Measurements from ENCODE around the gene CLCN2. TPM values are rescaled to one million over a fixed set of nuclear protein-coding genes. Genes with fewer than 3 reads are reported as not detected.

Gene CLCN2
- total and polyA plus RNA-seq, 7 experiments from 2014 or later: 0.91 to 6.0 (median 3.8) TPM

DNA sequence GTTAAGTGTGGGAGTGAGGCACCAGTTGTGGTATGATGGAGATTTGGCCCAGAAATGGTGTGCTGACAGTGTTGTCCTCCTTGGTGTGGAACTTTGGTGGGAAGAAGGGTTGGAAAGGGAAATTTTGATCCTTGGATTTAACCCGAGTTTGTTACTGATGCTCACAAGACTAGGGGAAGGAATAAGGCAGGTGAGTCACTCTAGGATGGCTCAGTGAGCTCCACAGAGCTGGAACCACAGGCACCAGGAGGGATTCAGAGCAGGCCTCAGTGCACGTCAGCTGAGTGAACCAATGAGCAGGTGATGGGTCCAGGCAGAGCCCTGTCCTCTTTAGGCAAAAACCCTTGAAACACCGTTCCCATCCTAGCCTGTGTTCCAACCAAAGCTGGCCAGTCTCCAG, 29.9 kb upstream of the CLCN2 start:
- no peaks in the 10 kb centered on the region for H3K4me1 ChIP-seq (ENCODE audit: control insufficient read depth in 2 of 2, insufficient read depth in 2 of 2, low read length in 2 of 2)
- H3K27ac ChIP-seq (ENCODE audit: low read depth, low read length): no peak overlapping the region
- H3K36me3 Mint-ChIP-seq: no peaks in the 10 kb centered on the region
- intact Hi-C loops (cut with micrococcal nuclease): no loop called here
- H3K27me3 ChIP-seq (ENCODE audit: control insufficient read depth in 2 of 2, insufficient read depth in 2 of 2, low read length in 2 of 2): no peaks in the 10 kb centered on the region
- ChIA-PET POLR2A (no interaction called here), CTCF (no interaction called here)
- peaks cover 0 to 1% (median 0%) of the 10 kb centered on the region in 11 donors for H3K9me3 Mint-ChIP-seq
- H3K36me3 ChIP-seq (ENCODE audit: control insufficient read depth in 2 of 3, insufficient read depth in 3 of 3, low read length in 3 of 3): no peaks in the 10 kb centered on the region
- peaks cover 0 to 22% (median 13%) of the 10 kb centered on the region in 5 donors for H3K27me3 Mint-ChIP-seq
- no peak overlapping the region for H3K4me3 ChIP-seq (ENCODE audit: low read length)
- no peak overlapping the region for H3K27ac Mint-ChIP-seq
- ATAC-seq (no peak), DNase-seq (no peak)
- H3K9me3 ChIP-seq (ENCODE audit: control insufficient read depth in 2 of 3, low read length in 3 of 3): no peaks in the 10 kb centered on the region
- no peak overlapping the region for H3K4me3 Mint-ChIP-seq
- no peaks in the 10 kb centered on the region for H3K4me1 Mint-ChIP-seq

DNA sequence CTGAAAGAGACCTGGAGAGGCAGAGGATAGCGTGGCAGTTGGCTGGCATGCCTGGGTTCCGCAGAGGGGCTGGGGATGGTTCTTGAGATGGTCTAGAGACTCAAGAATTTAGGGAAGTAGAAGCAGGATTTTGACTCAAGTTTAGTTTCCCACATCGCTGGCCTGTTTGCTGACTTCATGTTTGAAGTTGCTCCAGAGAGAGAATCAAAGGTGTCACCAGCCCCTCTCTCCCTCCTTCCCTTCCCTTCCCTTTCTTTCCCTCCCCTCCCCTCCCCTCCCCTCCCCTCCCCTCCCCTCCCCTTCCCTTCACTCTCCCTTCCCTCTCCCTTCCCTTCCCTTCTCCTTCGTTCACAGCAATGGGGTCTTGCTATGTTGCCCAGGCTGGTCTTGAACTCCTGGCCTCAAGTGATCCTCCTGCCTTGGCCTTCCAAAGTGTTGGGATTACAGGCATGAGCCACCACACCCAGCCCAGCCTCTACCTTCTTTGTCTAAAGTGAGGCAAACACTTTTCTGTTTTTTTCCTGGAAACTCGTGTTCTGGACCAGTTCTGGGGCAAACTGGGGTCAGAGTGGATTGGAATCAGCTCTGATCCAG, 28.6 kb upstream of the CLCN2 start:
- DNase-seq: no peak
- ChIA-PET CTCF (no interaction called here), POLR2A (no interaction called here)
- no peaks in the 10 kb centered on the region for H3K4me1 ChIP-seq (ENCODE audit: control insufficient read depth in 2 of 2, insufficient read depth in 2 of 2, low read length in 2 of 2)
- no peaks in the 10 kb centered on the region for H3K36me3 ChIP-seq (ENCODE audit: control insufficient read depth in 2 of 3, insufficient read depth in 3 of 3, low read length in 3 of 3)
- Mint-ChIP-seq H3K4me3 (no peak overlapping the region), H3K4me1 (no peaks in the 10 kb centered on the region), H3K27me3 (peaks cover 0 to 30% (median 13%) of the 10 kb centered on the region in 5 donors), H3K36me3 (no peaks in the 10 kb centered on the region), H3K9me3 (peaks cover 0 to 1% (median 0%) of the 10 kb centered on the region in 11 donors), H3K27ac (no peak overlapping the region)
- H3K27me3 ChIP-seq (ENCODE audit: control insufficient read depth in 2 of 2, insufficient read depth in 2 of 2, low read length in 2 of 2): no peaks in the 10 kb centered on the region
- no peak overlapping the region for H3K4me3 ChIP-seq (ENCODE audit: low read length)
- no peak overlapping the region for H3K27ac ChIP-seq (ENCODE audit: low read depth, low read length)
- H3K9me3 ChIP-seq (ENCODE audit: control insufficient read depth in 2 of 3, low read length in 3 of 3): no peaks in the 10 kb centered on the region
- intact Hi-C loops (cut with micrococcal nuclease): no loop called here
- ATAC-seq: no peak

GRCh38 chr3:184389384-184389783, 28.0 kb upstream of the CLCN2 start:
- H3K27me3 Mint-ChIP-seq: peaks cover under 1 to 33% (median 13%) of the 10 kb centered on the region in 5 donors
- Histone ChIP-seq H3K4me3 (ENCODE audit: low read length) (no peak overlapping the region), H3K4me1 (ENCODE audit: control insufficient read depth in 2 of 2, insufficient read depth in 2 of 2, low read length in 2 of 2) (no peaks in the 10 kb centered on the region), H3K36me3 (ENCODE audit: control insufficient read depth in 2 of 3, insufficient read depth in 3 of 3, low read length in 3 of 3) (no peaks in the 10 kb centered on the region), H3K27me3 (ENCODE audit: control insufficient read depth in 2 of 2, insufficient read depth in 2 of 2, low read length in 2 of 2) (no peaks in the 10 kb centered on the region), H3K9me3 (ENCODE audit: control insufficient read depth in 2 of 3, low read length in 3 of 3) (no peaks in the 10 kb centered on the region), H3K27ac (ENCODE audit: low read depth, low read length) (no peak overlapping the region)
- no peaks in the 10 kb centered on the region for H3K4me1 Mint-ChIP-seq
- ChIA-PET CTCF (no interaction called here), POLR2A (no interaction called here)
- ATAC-seq (no peak), DNase-seq (no peak)
- H3K27ac Mint-ChIP-seq: no peak overlapping the region
- no peaks in the 10 kb centered on the region for H3K36me3 Mint-ChIP-seq
- no peak overlapping the region for H3K4me3 Mint-ChIP-seq
- peaks cover 0 to 1% (median 0%) of the 10 kb centered on the region in 11 donors for H3K9me3 Mint-ChIP-seq
- intact Hi-C loops (cut with micrococcal nuclease): no loop called here

DNA sequence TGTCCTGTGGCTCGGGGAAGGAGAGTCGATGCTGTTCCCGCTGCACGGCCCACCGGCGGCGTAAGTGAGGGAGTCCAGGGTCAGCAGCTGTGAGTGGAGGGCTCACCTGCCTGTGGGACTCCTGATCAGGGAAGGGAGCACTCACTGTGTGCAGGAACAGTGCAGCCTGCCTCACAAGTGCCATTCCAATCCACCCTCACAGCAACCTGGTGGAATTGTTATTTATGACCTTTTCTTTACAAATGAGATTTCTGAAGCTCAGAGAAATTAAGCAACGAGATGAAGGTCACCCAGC, 27.5 kb upstream of the CLCN2 start:
- intact Hi-C loops (cut with micrococcal nuclease): no loop called here
- Mint-ChIP-seq H3K4me1 (no peaks in the 10 kb centered on the region), H3K36me3 (no peaks in the 10 kb centered on the region), H3K27me3 (peaks cover 5 to 33% (median 17%) of the 10 kb centered on the region in 5 donors), H3K27ac (no peak overlapping the region), H3K9me3 (peaks cover 0 to 1% (median 0%) of the 10 kb centered on the region in 11 donors), H3K4me3 (no peak overlapping the region)
- Histone ChIP-seq H3K9me3 (ENCODE audit: control insufficient read depth in 2 of 3, low read length in 3 of 3) (no peaks in the 10 kb centered on the region), H3K4me1 (ENCODE audit: control insufficient read depth in 2 of 2, insufficient read depth in 2 of 2, low read length in 2 of 2) (no peaks in the 10 kb centered on the region), H3K27ac (ENCODE audit: low read depth, low read length) (no peak overlapping the region), H3K4me3 (ENCODE audit: low read length) (no peak overlapping the region), H3K36me3 (ENCODE audit: control insufficient read depth in 2 of 3, insufficient read depth in 3 of 3, low read length in 3 of 3) (no peaks in the 10 kb centered on the region), H3K27me3 (ENCODE audit: control insufficient read depth in 2 of 2, insufficient read depth in 2 of 2, low read length in 2 of 2) (no peaks in the 10 kb centered on the region)
- ATAC-seq: no peak
- DNase-seq: no peak
- ChIA-PET CTCF (interaction anchor here (0.6 kb wide), 1 partner anchor 489 kb away, joined by 3 read pairs; no protein-coding TSS in a partner anchor), POLR2A (no interaction called here)

- Histone ChIP-seq H3K4me1 (ENCODE audit: control insufficient read depth in 2 of 2, insufficient read depth in 2 of 2, low read length in 2 of 2) (no peaks in the 10 kb centered on the region), H3K4me3 (ENCODE audit: low read length) (no peak overlapping the region), H3K27me3 (ENCODE audit: control insufficient read depth in 2 of 2, insufficient read depth in 2 of 2, low read length in 2 of 2) (no peaks in the 10 kb centered on the region), H3K9me3 (ENCODE audit: control insufficient read depth in 2 of 3, low read length in 3 of 3) (no peaks in the 10 kb centered on the region), H3K27ac (ENCODE audit: low read depth, low read length) (no peak overlapping the region), H3K36me3 (ENCODE audit: control insufficient read depth in 2 of 3, insufficient read depth in 3 of 3, low read length in 3 of 3) (no peaks in the 10 kb centered on the region)
- no peaks in the 10 kb centered on the region for H3K36me3 Mint-ChIP-seq
- H3K4me1 Mint-ChIP-seq: no peaks in the 10 kb centered on the region
- no peak for ATAC-seq
- ChIA-PET CTCF (interaction anchor here (0.6 to 1.1 kb wide), 2 partner anchors 28 to 489 kb away, joined by 3 read pairs; no protein-coding TSS in a partner anchor), POLR2A (no interaction called here)
- no peak overlapping the region for H3K27ac Mint-ChIP-seq
- DNase-seq: no peak
- intact Hi-C loops (cut with micrococcal nuclease): no loop called here
- peaks cover 0 to 1% (median 0%) of the 10 kb centered on the region in 11 donors for H3K9me3 Mint-ChIP-seq
- H3K27me3 Mint-ChIP-seq: peaks cover 8 to 33% (median 18%) of the 10 kb centered on the region in 5 donors
- H3K4me3 Mint-ChIP-seq: no peak overlapping the region
Observed at GRCh38 chr3:184388164-184388935, 26.9 kb upstream of the CLCN2 start.

- Mint-ChIP-seq H3K36me3 (no peaks in the 10 kb centered on the region), H3K27ac (no peak overlapping the region), H3K4me3 (no peak overlapping the region), H3K27me3 (peaks cover 13 to 41% (median 24%) of the 10 kb centered on the region in 5 donors), H3K9me3 (peaks cover 0 to 1% (median 0%) of the 10 kb centered on the region in 11 donors), H3K4me1 (no peaks in the 10 kb centered on the region)
- H3K36me3 ChIP-seq (ENCODE audit: control insufficient read depth in 2 of 3, insufficient read depth in 3 of 3, low read length in 3 of 3): no peaks in the 10 kb centered on the region
- DNase-seq (no peak), ATAC-seq (no peak)
- no peaks in the 10 kb centered on the region for H3K9me3 ChIP-seq (ENCODE audit: control insufficient read depth in 2 of 3, low read length in 3 of 3)
- intact Hi-C loops (cut with micrococcal nuclease): no loop called here
- ChIA-PET CTCF (interaction anchor here (0.5 to 1.1 kb wide), 3 partner anchors 13 to 490 kb away, joined by 3 to 6 read pairs (median 3); no protein-coding TSS in a partner anchor), POLR2A (no interaction called here)
- H3K27ac ChIP-seq (ENCODE audit: low read depth, low read length): no peak overlapping the region
- H3K4me1 ChIP-seq (ENCODE audit: control insufficient read depth in 2 of 2, insufficient read depth in 2 of 2, low read length in 2 of 2): no peaks in the 10 kb centered on the region
- no peaks in the 10 kb centered on the region for H3K27me3 ChIP-seq (ENCODE audit: control insufficient read depth in 2 of 2, insufficient read depth in 2 of 2, low read length in 2 of 2)
- no peak overlapping the region for H3K4me3 ChIP-seq (ENCODE audit: low read length)
Observed at GRCh38 chr3:184387174-184387714, 25.8 kb upstream of the CLCN2 start.

All from naive thymus-derived CD4-positive, alpha-beta T cell (primary cell).